HG02884 (cell line): Measurements from ENCODE around the gene TRAK1.

ENCODE experiments used
- ATAC-seq: cut with Tn5 transposase; IDR thresholded peaks from one replicate; pipeline ENCODE4 v1.9.1; 2021; ENCODE audit warnings: mild to moderate bottlenecking, moderate library complexity; ENCODE audit not compliant: unreplicated experiment

The TRAK1 gene

DNA sequence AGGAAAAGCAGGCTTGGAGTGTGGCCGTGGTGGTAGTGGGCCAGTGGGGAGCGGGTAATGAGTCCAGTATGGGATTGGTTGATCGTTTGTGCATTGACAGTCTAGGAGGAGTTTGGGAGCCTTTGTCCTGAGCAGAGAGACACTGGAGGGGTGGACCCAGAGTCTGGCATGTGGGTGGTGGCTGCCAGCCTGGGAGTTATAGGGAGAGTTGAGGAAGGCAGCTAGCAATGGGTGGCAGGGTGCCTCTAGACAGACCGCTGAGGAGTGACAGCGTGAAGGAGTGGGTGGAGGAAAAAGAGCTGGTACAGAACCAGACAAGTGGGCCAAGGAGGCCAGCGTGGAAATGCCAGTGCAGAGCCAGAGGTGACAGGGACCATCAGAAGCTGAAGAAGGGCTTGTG, 176.7 kb downstream of the TRAK1 start:
- ATAC-seq = no peak

DNA sequence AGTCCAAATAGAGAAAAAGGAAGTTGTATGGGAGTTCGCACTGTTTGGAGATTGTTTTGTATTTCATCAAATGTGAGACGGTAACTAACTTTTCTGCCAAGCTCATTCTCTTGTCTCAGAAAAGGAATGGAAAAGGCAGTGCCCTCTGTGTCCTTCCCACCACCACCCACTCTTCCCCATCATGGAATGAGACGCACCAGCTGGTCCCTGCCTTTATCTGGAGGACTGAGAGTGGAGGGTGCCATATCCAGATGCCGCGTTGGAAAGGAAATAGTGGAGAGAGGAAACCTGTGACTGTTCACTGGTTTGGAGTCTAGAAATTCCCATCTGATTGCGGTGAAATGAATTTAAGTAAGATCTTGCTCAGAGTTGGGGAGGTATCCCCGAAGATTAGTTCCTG, 178.5 kb downstream of the TRAK1 start:
- no peak for ATAC-seq

- ATAC-seq = no peak
Observed at GRCh38 chr3:42270561-42270960, 179.4 kb downstream of the TRAK1 start.

DNA sequence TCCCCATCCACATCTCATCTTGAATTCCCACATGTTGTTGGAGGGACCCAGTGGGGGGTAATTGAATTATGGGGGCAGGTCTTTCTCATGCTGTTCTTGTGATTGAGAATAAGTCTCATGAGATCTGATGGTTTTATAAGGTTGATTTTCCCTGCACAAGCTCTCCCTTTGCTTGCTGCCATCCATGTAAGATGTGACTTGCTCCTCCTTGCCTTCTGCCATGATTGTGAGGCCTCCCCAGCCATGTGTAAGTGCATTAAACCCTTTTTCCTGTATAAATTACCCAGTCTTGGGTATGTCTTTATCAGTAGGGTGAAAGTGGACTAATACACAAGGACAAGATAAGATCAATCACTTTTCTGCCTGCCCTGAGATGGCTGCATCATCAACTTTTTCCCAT, 180.6 kb downstream of the TRAK1 start:
- ATAC-seq = no peak

GRCh38 chr3:42273361-42273760, 182.2 kb downstream of the TRAK1 start:
- ATAC-seq = no peak

DNA sequence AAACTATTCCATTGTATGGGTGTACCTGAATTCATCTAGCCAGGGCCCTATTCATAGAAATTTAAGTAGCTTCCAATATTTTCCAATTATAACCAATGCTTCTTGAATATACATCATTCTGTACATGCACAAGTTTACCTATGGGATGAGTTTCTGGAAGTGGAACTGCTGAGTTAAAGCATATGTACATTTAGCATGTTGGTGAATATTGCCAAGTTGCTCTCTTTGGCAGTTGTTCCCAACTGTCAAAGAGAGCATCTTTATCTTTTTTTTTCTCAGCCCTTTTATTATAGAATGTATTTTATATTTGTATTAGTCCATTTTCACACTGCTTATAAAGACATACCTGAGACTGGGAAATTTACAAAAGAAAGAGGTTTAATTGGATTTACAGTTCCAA, 183.1 kb downstream of the TRAK1 start:
- ATAC-seq = no peak

GRCh38 chr3:42275217-42275616, 184.1 kb downstream of the TRAK1 start:
- no peak for ATAC-seq
